ENCODE results near the gene DEGS2. TPM values are rescaled to one million over a fixed set of nuclear protein-coding genes. Genes with fewer than 3 reads are reported as not detected.
A peak's percentile ranks its signal among the peaks of the same experiment; 100 is the strongest.

DEGS2 gene
- total and polyA plus RNA-seq, 2 of the 13 experiments (the other 11 are each of a cell fraction or from before 2014, with no cell fraction given) = 0.09 TPM

DNA sequence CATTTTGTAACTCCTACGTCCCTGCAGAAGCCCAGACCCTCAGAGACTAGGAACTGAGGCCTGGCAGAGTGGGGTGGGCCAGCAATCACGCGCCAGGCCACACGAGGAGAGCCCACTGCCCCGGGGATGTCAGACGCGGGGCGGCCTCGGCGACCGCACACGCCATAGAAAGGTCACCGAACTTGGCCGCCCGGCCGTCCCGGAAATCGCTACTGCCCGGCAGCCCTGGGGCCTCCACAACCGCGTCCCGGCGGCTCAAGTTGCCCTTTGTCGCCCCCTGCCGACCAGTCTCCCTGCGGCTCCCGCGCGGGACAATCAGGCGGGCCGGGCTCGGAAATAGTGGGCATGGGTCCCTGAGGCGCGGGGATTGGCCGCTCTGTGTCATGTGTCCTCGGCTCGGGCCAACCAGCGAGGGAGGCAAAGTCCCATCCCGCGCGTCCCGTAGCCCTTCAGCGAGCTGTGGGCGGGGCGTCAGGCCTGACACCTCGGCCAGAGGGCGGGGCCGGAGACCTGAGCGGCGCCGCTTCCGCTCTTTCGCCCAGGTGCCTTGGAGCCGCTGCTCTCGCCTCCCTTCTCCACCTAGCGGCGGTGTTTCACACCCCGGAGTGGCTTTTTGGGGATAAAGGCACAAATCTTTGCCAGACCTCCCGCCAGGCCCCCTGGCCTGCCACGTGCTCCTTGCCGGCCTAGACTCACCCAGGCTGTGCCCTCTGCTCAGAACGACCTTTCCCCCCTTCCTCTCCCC, 33.4 kb upstream of the DEGS2 start (continued):
- peak; percentile 76; the same call in 1 of the 2 replicates for TF ChIP-seq ZBTB4 (CRISPR knock-in tag; IDR thresholded peaks at IDR 0.05; ENCODE audit: borderline replicate concordance)
- TF ChIP-seq, protein P1, sequence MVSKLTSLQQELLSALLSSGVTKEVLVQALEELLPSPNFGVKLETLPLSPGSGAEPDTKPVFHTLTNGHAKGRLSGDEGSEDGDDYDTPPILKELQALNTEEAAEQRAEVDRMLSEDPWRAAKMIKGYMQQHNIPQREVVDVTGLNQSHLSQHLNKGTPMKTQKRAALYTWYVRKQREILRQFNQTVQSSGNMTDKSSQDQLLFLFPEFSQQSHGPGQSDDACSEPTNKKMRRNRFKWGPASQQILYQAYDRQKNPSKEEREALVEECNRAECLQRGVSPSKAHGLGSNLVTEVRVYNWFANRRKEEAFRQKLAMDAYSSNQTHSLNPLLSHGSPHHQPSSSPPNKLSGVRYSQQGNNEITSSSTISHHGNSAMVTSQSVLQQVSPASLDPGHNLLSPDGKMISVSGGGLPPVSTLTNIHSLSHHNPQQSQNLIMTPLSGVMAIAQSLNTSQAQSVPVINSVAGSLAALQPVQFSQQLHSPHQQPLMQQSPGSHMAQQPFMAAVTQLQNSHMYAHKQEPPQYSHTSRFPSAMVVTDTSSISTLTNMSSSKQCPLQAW (CRISPR knock-in tag; IDR thresholded peaks at IDR 0.05) = peak; percentile 92
- no peak for TF ChIP-seq SP140L (CRISPR knock-in tag; IDR thresholded peaks at IDR 0.05; ENCODE audit: borderline replicate concordance)
- TF ChIP-seq, protein P2, sequence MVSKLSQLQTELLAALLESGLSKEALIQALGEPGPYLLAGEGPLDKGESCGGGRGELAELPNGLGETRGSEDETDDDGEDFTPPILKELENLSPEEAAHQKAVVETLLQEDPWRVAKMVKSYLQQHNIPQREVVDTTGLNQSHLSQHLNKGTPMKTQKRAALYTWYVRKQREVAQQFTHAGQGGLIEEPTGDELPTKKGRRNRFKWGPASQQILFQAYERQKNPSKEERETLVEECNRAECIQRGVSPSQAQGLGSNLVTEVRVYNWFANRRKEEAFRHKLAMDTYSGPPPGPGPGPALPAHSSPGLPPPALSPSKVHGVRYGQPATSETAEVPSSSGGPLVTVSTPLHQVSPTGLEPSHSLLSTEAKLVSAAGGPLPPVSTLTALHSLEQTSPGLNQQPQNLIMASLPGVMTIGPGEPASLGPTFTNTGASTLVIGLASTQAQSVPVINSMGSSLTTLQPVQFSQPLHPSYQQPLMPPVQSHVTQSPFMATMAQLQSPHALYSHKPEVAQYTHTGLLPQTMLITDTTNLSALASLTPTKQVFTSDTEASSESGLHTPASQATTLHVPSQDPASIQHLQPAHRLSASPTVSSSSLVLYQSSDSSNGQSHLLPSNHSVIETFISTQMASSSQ (IDR thresholded peaks at IDR 0.05; ENCODE audit: low read depth) = no peak
- TF ChIP-seq, protein P2 (CRISPR knock-in tag; IDR thresholded peaks at IDR 0.05; ENCODE audit: borderline replicate concordance) = peak; percentile 50; the same call in 1 of the 2 replicates
- no peak for TF ChIP-seq MAFK (conservative IDR thresholded peaks at IDR 0.05 in 1 of 2, IDR thresholded peaks at IDR 0.05 in 1 of 2; ENCODE audit: low read length in 2 of 2)
- TF ChIP-seq DMAP1 (CRISPR knock-in tag; IDR thresholded peaks at IDR 0.05) = peak; percentile 89
- TF ChIP-seq ZXDC (CRISPR knock-in tag; IDR thresholded peaks at IDR 0.05) = 0 out of 2 replicates have a peak, but pooled peaks have one; percentile 29
- TF ChIP-seq, protein P3, sequence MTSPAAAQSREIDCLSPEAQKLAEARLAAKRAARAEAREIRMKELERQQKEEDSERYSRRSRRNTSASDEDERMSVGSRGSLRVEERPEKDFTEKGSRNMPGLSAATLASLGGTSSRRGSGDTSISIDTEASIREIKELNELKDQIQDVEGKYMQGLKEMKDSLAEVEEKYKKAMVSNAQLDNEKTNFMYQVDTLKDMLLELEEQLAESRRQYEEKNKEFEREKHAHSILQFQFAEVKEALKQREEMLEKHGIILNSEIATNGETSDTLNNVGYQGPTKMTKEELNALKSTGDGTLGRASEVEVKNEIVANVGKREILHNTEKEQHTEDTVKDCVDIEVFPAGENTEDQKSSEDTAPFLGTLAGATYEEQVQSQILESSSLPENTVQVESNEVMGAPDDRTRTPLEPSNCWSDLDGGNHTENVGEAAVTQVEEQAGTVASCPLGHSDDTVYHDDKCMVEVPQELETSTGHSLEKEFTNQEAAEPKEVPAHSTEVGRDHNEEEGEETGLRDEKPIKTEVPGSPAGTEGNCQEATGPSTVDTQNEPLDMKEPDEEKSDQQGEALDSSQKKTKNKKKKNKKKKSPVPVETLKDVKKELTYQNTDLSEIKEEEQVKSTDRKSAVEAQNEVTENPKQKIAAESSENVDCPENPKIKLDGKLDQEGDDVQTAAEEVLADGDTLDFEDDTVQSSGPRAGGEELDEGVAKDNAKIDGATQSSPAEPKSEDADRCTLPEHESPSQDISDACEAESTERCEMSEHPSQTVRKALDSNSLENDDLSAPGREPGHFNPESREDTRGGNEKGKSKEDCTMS (CRISPR knock-in tag; conservative IDR thresholded peaks at IDR 0.05) = no peak

Data from HepG2 (cell line).